Measurements from ENCODE around the gene UBE4A.

Gene UBE4A

DNA sequence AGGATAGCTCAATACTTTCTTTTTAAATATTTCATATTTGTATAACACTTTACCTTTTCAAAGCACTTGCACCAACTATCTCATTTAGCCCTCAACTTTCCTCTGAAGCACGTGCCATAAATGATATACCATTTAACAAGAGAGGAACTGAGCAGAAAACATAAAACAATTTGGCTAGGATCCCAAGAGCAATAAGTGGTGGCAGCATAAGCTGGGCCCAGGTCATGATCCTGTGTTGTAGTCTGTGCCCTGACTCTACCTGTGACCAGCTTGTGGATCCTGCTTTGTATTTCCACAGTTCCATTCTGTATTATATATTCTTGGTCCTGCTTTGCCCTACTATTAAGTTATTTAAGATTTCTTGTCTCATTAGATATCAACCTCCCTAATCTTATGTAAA lies 53.5 kb downstream of the UBE4A start:
- TF ChIP-seq FOXP2 (optimal IDR thresholded peaks at IDR 0.05; ENCODE audit: borderline replicate concordance, extremely low read depth, extremely low read length, insufficient read depth) (no peak), POLR2AphosphoS5 (IDR thresholded peaks at IDR 0.05; ENCODE audit: low read depth, low read length) (no peak)

- TF ChIP-seq TAF1 (IDR thresholded peaks at IDR 0.05; ENCODE audit: borderline replicate concordance, insufficient read depth, low read length): no peak
- TF ChIP-seq FOXP2 (optimal IDR thresholded peaks at IDR 0.05; ENCODE audit: borderline replicate concordance, extremely low read depth, extremely low read length, insufficient read depth): no peak
- TF ChIP-seq, protein P1, sequence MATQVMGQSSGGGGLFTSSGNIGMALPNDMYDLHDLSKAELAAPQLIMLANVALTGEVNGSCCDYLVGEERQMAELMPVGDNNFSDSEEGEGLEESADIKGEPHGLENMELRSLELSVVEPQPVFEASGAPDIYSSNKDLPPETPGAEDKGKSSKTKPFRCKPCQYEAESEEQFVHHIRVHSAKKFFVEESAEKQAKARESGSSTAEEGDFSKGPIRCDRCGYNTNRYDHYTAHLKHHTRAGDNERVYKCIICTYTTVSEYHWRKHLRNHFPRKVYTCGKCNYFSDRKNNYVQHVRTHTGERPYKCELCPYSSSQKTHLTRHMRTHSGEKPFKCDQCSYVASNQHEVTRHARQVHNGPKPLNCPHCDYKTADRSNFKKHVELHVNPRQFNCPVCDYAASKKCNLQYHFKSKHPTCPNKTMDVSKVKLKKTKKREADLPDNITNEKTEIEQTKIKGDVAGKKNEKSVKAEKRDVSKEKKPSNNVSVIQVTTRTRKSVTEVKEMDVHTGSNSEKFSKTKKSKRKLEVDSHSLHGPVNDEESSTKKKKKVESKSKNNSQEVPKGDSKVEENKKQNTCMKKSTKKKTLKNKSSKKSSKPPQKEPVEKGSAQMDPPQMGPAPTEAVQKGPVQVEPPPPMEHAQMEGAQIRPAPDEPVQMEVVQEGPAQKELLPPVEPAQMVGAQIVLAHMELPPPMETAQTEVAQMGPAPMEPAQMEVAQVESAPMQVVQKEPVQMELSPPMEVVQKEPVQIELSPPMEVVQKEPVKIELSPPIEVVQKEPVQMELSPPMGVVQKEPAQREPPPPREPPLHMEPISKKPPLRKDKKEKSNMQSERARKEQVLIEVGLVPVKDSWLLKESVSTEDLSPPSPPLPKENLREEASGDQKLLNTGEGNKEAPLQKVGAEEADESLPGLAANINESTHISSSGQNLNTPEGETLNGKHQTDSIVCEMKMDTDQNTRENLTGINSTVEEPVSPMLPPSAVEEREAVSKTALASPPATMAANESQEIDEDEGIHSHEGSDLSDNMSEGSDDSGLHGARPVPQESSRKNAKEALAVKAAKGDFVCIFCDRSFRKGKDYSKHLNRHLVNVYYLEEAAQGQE (IDR thresholded peaks at IDR 0.05; ENCODE audit: insufficient read depth in 1 of 2, low read depth in 2 of 2, low read length in 2 of 2): no peak
- no peak for TF ChIP-seq SIN3A (IDR thresholded peaks at IDR 0.05; ENCODE audit: borderline replicate concordance, insufficient read depth, low read length)
- TF ChIP-seq POLR2AphosphoS5 (IDR thresholded peaks at IDR 0.05; ENCODE audit: low read depth, low read length): no peak
These were observed 55.8 kb downstream of the UBE4A start for GRCh38 chr11:118415062-118415738.

- TF ChIP-seq SIN3A (IDR thresholded peaks at IDR 0.05; ENCODE audit: borderline replicate concordance, insufficient read depth, low read length): peak; percentile 58; the same call in 1 of the 2 replicates
- no peak; the same call in 1 of the 2 replicates for TF ChIP-seq POLR2AphosphoS5 (IDR thresholded peaks at IDR 0.05; ENCODE audit: low read depth, low read length)
- TF ChIP-seq, protein P1 (IDR thresholded peaks at IDR 0.05; ENCODE audit: insufficient read depth in 1 of 2, low read depth in 2 of 2, low read length in 2 of 2): peak in 1 of 2 experiments; percentile 66; a peak in 2 of 4 replicates
- peak; percentile 34 for TF ChIP-seq FOXP2 (optimal IDR thresholded peaks at IDR 0.05; ENCODE audit: borderline replicate concordance, extremely low read depth, extremely low read length, insufficient read depth)
- 0 out of 2 replicates have a peak, but pooled peaks have one; percentile 55 for TF ChIP-seq TAF1 (IDR thresholded peaks at IDR 0.05; ENCODE audit: borderline replicate concordance, insufficient read depth, low read length)
These were observed 56.3 kb downstream of the UBE4A start for GRCh38 chr11:118415739-118416068.

DNA sequence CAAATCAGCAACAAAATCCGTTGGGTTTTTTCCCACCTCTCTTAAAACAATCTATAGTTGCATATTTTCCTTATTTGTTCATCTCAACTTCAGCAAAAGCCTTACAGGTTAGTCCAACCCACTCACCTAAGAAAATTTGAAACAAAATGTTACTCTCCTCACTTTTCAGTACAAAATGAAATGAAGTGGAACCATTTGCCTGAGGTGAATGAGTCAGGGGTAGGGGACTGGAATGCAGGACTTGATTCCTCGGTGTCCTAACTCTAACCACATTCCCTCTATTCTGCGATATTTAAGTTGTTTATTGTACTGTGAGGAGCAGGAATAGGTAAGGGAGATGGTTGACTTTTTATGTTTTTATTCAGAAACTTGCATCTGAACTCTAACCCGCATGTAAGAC lies 58.4 kb downstream of the UBE4A start:
- TF ChIP-seq TAF1 (IDR thresholded peaks at IDR 0.05; ENCODE audit: borderline replicate concordance, insufficient read depth, low read length) (no peak), FOXP2 (optimal IDR thresholded peaks at IDR 0.05; ENCODE audit: borderline replicate concordance, extremely low read depth, extremely low read length, insufficient read depth) (no peak), SIN3A (IDR thresholded peaks at IDR 0.05; ENCODE audit: borderline replicate concordance, insufficient read depth, low read length) (no peak), POLR2AphosphoS5 (IDR thresholded peaks at IDR 0.05; ENCODE audit: low read depth, low read length) (no peak)
- TF ChIP-seq, protein P1 (IDR thresholded peaks at IDR 0.05; ENCODE audit: insufficient read depth in 1 of 2, low read depth in 2 of 2, low read length in 2 of 2): no peak

GRCh38 chr11:118418766-118419165 lies 59.4 kb downstream of the UBE4A start:
- TF ChIP-seq SIN3A (IDR thresholded peaks at IDR 0.05; ENCODE audit: borderline replicate concordance, insufficient read depth, low read length): no peak

DNA sequence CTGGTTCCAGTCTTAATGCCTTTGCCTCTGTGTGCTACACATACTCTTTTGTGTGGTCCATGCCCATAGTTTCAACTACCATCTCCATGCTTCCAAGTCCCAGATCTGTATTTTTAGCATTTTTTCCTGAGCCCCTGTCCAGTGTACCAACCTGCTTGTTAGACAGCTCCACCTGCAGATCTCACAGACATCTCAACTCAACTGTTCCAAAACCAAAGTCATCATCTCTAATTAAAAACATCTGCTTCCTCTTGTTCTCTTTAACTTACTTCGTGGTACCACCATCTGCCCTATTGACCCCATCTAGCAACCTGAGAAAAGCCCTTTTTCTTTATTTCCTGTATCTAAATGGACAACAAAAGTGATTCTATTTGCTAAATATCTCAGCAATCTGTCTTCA lies 68.3 kb downstream of the UBE4A start:
- TF ChIP-seq FOXP2 (optimal IDR thresholded peaks at IDR 0.05; ENCODE audit: borderline replicate concordance, extremely low read depth, extremely low read length, insufficient read depth) (no peak), POLR2AphosphoS5 (IDR thresholded peaks at IDR 0.05; ENCODE audit: low read depth, low read length) (no peak), TAF1 (IDR thresholded peaks at IDR 0.05; ENCODE audit: borderline replicate concordance, insufficient read depth, low read length) (no peak), SIN3A (IDR thresholded peaks at IDR 0.05; ENCODE audit: borderline replicate concordance, insufficient read depth, low read length) (no peak)
- TF ChIP-seq, protein P1 (IDR thresholded peaks at IDR 0.05; ENCODE audit: insufficient read depth in 1 of 2, low read depth in 2 of 2, low read length in 2 of 2): 0 out of 4 replicates have a peak, but pooled peaks of 1 of the 2 experiments have one; percentile 54
